GM21529 (cell line): ENCODE measurements around the gene CATSPER3.

ENCODE experiments used
- ATAC-seq: cut with Tn5 transposase; IDR thresholded peaks from one replicate; pipeline ENCODE4 v1.9.1; 2021; ENCODE audit not compliant: unreplicated experiment

CATSPER3 gene

GRCh38 chr5:135059000-135059923, 91.6 kb downstream of the CATSPER3 start:
- ATAC-seq = no peak

- no peak for ATAC-seq
Measured at GRCh38 chr5:135060021-135060420, 92.3 kb downstream of the CATSPER3 start.

GRCh38 chr5:135061001-135061400, 93.3 kb downstream of the CATSPER3 start:
- no peak for ATAC-seq
